HFF-Myc (cell line): ENCODE measurements around the gene PPIF.

Experiments
- DNase-seq: peaks from one replicate; pipeline ENCODE4 v3.0.0-alpha.2; 2011; ENCODE audit warnings: low read depth; ENCODE audit errors: extremely low read depth
- H3K4me3 ChIP-seq: replicated peaks from 2 replicates; pipeline ENCODE4 v1.5.1; 2011; ENCODE audit warnings: low read depth, mild to moderate bottlenecking, control low read depth, low read length
- CTCF ChIP-seq: IDR thresholded peaks from 2 replicates; pipeline ENCODE4 v1.5.1; 2012; ENCODE audit warnings: mild to moderate bottlenecking, low read depth, low read length, control low read depth; ENCODE audit errors: missing control alignments

The PPIF gene

GRCh38 chr10:79383974-79384606, 36.8 kb downstream of the PPIF start:
- H3K4me3 ChIP-seq = no peak overlapping the region
- TF ChIP-seq CTCF = no peak
- no peak for DNase-seq

GRCh38 chr10:79384773-79385391, 37.6 kb downstream of the PPIF start:
- no peak for TF ChIP-seq CTCF
- DNase-seq = no peak
- H3K4me3 ChIP-seq = no peak overlapping the region

- no peak for DNase-seq
- H3K4me3 ChIP-seq = no peak overlapping the region
- TF ChIP-seq CTCF = no peak
Measured at GRCh38 chr10:79385392-79385795, 38.1 kb downstream of the PPIF start.

GRCh38 chr10:79385804-79386531, 38.7 kb downstream of the PPIF start:
- no peak overlapping the region for H3K4me3 ChIP-seq
- peak; percentile 7 for TF ChIP-seq CTCF
- no peak for DNase-seq

- no peak for TF ChIP-seq CTCF
- no peak for DNase-seq
- H3K4me3 ChIP-seq = no peak overlapping the region
Measured at GRCh38 chr10:79386637-79387465, 39.6 kb downstream of the PPIF start.

GRCh38 chr10:79387466-79387973, 40.3 kb downstream of the PPIF start:
- no peak overlapping the region for H3K4me3 ChIP-seq
- no peak for TF ChIP-seq CTCF
- no peak for DNase-seq
